IMR-90 (cell line): ENCODE data around the gene RASGRF2. TPM values are rescaled to one million over a fixed set of nuclear protein-coding genes. Genes with fewer than 3 reads are reported as not detected.

Source experiments
- ATAC-seq: fragments of 200-7000 bp; cut with Tn5 transposase; 2 replicates; pipeline ENCODE4 v1.9.1; 2020; ENCODE audit warnings: low read depth, mild to moderate bottlenecking, moderate library complexity
- BruUV-seq: library from RNA; stranded (reverse); fragments of 400-500 nt; replicated peaks from 2 replicates; lab custom pipeline; 2021; lab: Mats Ljungman, UMichigan
- CTCF ChIA-PET: fragments of 300-600 bp; formaldehyde crosslinking; extraction: SDS; loops from one replicate; lab custom pipeline; 2021; ENCODE audit warnings: antibody characterized with exemption; lab: Yijun Ruan, JAX
- POLR2A ChIA-PET: fragments of 300-600 bp; sonication (Branson Sonifier 250); formaldehyde crosslinking; loops from one replicate; lab custom pipeline; 2022; ENCODE audit warnings: antibody characterized with exemption; ENCODE audit not compliant: unreplicated experiment; lab: Charles Lee
- DNase-seq: peaks from one replicate; pipeline ENCODE4 v3.0.0; 2013
- H2AFZ ChIP-seq: replicated peaks from 2 replicates; pipeline ENCODE3; 2013; ENCODE audit warnings: low read length, mild to moderate bottlenecking; ENCODE audit not compliant: poor library complexity
- H2AK5ac ChIP-seq: 2 replicates; pipeline ENCODE4 v1.6.1; 2013; ENCODE audit warnings: low read depth, low read length, inconsistent platforms
- H2AK9ac ChIP-seq: replicated peaks from 2 replicates; pipeline ENCODE3; 2013; ENCODE audit warnings: mild to moderate bottlenecking, low read depth, low read length, moderate library complexity; ENCODE audit not compliant: poor library complexity
- H2BK120ac ChIP-seq: 2 replicates; pipeline ENCODE4 v1.6.1; 2013; ENCODE audit warnings: low read depth, low read length, inconsistent platforms
- H2BK15ac ChIP-seq: 3 replicates; pipeline ENCODE4 v1.6.1; 2013; ENCODE audit warnings: low read depth, low read length, inconsistent platforms
- H2BK20ac ChIP-seq: 2 replicates; pipeline ENCODE4 v1.6.1; 2013; ENCODE audit warnings: low read depth, mild to moderate bottlenecking, inconsistent platforms, low read length, moderate library complexity
- H2BK5ac ChIP-seq: 2 replicates; pipeline ENCODE4 v1.6.1; 2013; ENCODE audit warnings: mild to moderate bottlenecking, low read depth, low read length, inconsistent platforms; ENCODE audit not compliant: poor library complexity, severe bottlenecking
- H3K14ac ChIP-seq: replicated peaks from 2 replicates; pipeline ENCODE4 v1.6.1; 2013; ENCODE audit warnings: low read depth, low read length, inconsistent platforms
- H3K18ac ChIP-seq: 2 replicates; pipeline ENCODE4 v1.6.1; 2013; ENCODE audit warnings: low read depth, low read length, control low read depth
- H3K23ac ChIP-seq: 2 replicates; pipeline ENCODE4 v1.6.1; 2013; ENCODE audit warnings: low read depth, low read length, inconsistent platforms
- H3K27ac ChIP-seq: 2 replicates; pipeline ENCODE4 v1.5.1; 2013; ENCODE audit warnings: mild to moderate bottlenecking, control low read depth, low read length; ENCODE audit not compliant: insufficient read depth
- H3K27me3 ChIP-seq: 2 replicates; pipeline ENCODE4 v1.6.1; 2013; ENCODE audit warnings: low read length; ENCODE audit not compliant: control insufficient read depth, insufficient read depth
- H3K36me3 ChIP-seq: 2 replicates; pipeline ENCODE4 v1.6.1; 2013; ENCODE audit warnings: low read length, mixed read lengths; ENCODE audit not compliant: control insufficient read depth, insufficient read depth
- H3K4ac ChIP-seq: 2 replicates; pipeline ENCODE4 v1.6.1; 2013; ENCODE audit warnings: low read depth, low read length, inconsistent platforms
- H3K4me1 ChIP-seq: 2 replicates; pipeline ENCODE4 v1.6.1; 2013; ENCODE audit warnings: low read length, mixed read lengths; ENCODE audit not compliant: control insufficient read depth, insufficient read depth
- H3K4me2 ChIP-seq: 2 replicates; pipeline ENCODE4 v1.6.1; 2013; ENCODE audit warnings: low read depth, mild to moderate bottlenecking, control low read depth, low read length, moderate library complexity
- H3K4me3 ChIP-seq: 2 replicates; pipeline ENCODE4 v1.5.1; 2013; ENCODE audit warnings: low read depth, mild to moderate bottlenecking, control low read depth, low read length, moderate library complexity; ENCODE audit not compliant: insufficient read depth
- H3K56ac ChIP-seq: 2 replicates; pipeline ENCODE4 v1.6.1; 2013; ENCODE audit warnings: low read length, inconsistent platforms; ENCODE audit not compliant: insufficient read depth; ENCODE audit errors: extremely low read depth
- H3K79me1 ChIP-seq, 2 experiments: 2 replicates each; pipeline ENCODE4 v1.6.1; 2013; ENCODE audit warnings: low read length in 2 of 2, inconsistent platforms in 1 of 2, low read depth in 1 of 2
- H3K9ac ChIP-seq: 2 replicates; pipeline ENCODE4 v1.6.1; 2013; ENCODE audit warnings: low read depth, low read length, control low read depth
- H3K9me1 ChIP-seq: 2 replicates; pipeline ENCODE4 v1.6.1; 2013; ENCODE audit warnings: low read length, inconsistent platforms; ENCODE audit not compliant: insufficient read depth
- H3K9me3 ChIP-seq: 2 replicates; pipeline ENCODE4 v1.6.1; 2013; ENCODE audit warnings: low read length; ENCODE audit not compliant: control insufficient read depth, insufficient read depth
- H4K20me1 ChIP-seq: 2 replicates; pipeline ENCODE4 v1.6.1; 2013; ENCODE audit warnings: low read length, inconsistent platforms; ENCODE audit not compliant: insufficient read depth
- H4K5ac ChIP-seq: 2 replicates; pipeline ENCODE4 v1.6.1; 2013; ENCODE audit warnings: mild to moderate bottlenecking, low read depth, low read length, control low read depth
- H4K8ac ChIP-seq, 2 experiments: 2 replicates each; pipeline ENCODE4 v1.6.1; 2013; ENCODE audit warnings: low read depth in 2 of 2, low read length in 2 of 2, control low read depth in 1 of 2, inconsistent platforms in 1 of 2
- H4K91ac ChIP-seq: 2 replicates; pipeline ENCODE4 v1.6.1; 2013; ENCODE audit warnings: low read depth, low read length, inconsistent platforms; ENCODE audit not compliant: insufficient read depth
- CEBPB ChIP-seq: IDR thresholded peaks from 2 replicates; pipeline ENCODE4 v1.6.1; 2012; ENCODE audit warnings: low read depth, low read length, improper control_type of control experiment
- CHD1 ChIP-seq: IDR thresholded peaks from 2 replicates; pipeline ENCODE4 v1.6.1; 2012; ENCODE audit warnings: low read depth, low read length, improper control_type of control experiment
- FOS ChIP-seq: fragments of 150-350 bp; IDR thresholded peaks from 2 replicates; pipeline ENCODE4 v1.6.1; 2016; ENCODE audit warnings: low read depth, low read length
- MAFK ChIP-seq: IDR thresholded peaks from 2 replicates; pipeline ENCODE4 v1.6.1; 2012; ENCODE audit warnings: low read depth, low read length, improper control_type of control experiment
- MAZ ChIP-seq: IDR thresholded peaks from 2 replicates; pipeline ENCODE4 v1.6.1; 2012; ENCODE audit warnings: low read depth, mild to moderate bottlenecking, low read length, improper control_type of control experiment, moderate library complexity, borderline replicate concordance
- MXI1 ChIP-seq: IDR thresholded peaks from 2 replicates; pipeline ENCODE4 v1.6.1; 2012; ENCODE audit warnings: low read depth, mild to moderate bottlenecking, low read length, moderate library complexity, borderline replicate concordance
- NFE2L2 ChIP-seq: fragments of 150-350 bp; IDR thresholded peaks from 2 replicates; pipeline ENCODE4 v1.6.1; 2016; ENCODE audit warnings: low read depth, mild to moderate bottlenecking, low read length
- POLR2A ChIP-seq: IDR thresholded peaks from 2 replicates; pipeline ENCODE4 v1.6.1; 2012; ENCODE audit warnings: mild to moderate bottlenecking, low read depth, low read length
- RAD21 ChIP-seq: IDR thresholded peaks from 2 replicates; pipeline ENCODE4 v1.6.1; 2012; ENCODE audit warnings: low read length, improper control_type of control experiment
- RFX5 ChIP-seq: IDR thresholded peaks from 2 replicates; pipeline ENCODE4 v1.8.0; 2012; ENCODE audit warnings: low read depth, mild to moderate bottlenecking, low read length, moderate library complexity
- SMC3 ChIP-seq: fragments of 150-350 bp; IDR thresholded peaks from 2 replicates; pipeline ENCODE4 v1.6.1; 2016; ENCODE audit warnings: low read depth, mild to moderate bottlenecking, antibody characterized with exemption, low read length, moderate library complexity
- WGBS, 2 experiments: methylation state at CpG; one replicate each; pipeline versions ENCODE4 v1.1.5 to v1.1.7; 2013; ENCODE audit warnings: missing lambda C conversion rate in 2 of 2; ENCODE audit not compliant: insufficient read length in 1 of 2; ENCODE audit errors: extremely low coverage in 2 of 2; 5-methylcytosine and 5-hydroxymethylcytosine counted together
- dilution Hi-C: fragments of 300-500 bp; cut with HindIII; formaldehyde crosslinking; loops from one replicate; pipeline ENCODE4 v1.14.3; 2018; ENCODE audit warnings: low sequenced_read_pairs; ENCODE audit not compliant: unreplicated experiment
- in situ Hi-C: fragments of 300-500 bp; cut with MboI; formaldehyde crosslinking; loops from 3 replicates; pipeline ENCODE4 v1.14.3; 2019; ENCODE audit warnings: low sequenced_read_pairs, inconsistent platforms, mixed read lengths
- intact Hi-C: fragments of 100-400 bp; cut with micrococcal nuclease; formaldehyde crosslinking; loops from 2 replicates; pipeline ENCODE4 v1.10.0; 2022
- polyA plus RNA-seq, 3 experiments: library from polyadenylated mRNA; depleted of rRNA; stranded (reverse); fragments of >200 nt; gene quantifications; 2 replicates each; pipeline ENCODE4 v1.2.3, GENCODE V29; 2012; ENCODE audit warnings: low replicate concordance in 1 of 3
- total RNA-seq: library from RNA; depleted of rRNA; stranded (reverse); fragments of >200 nt; gene quantifications from 2 replicates; pipeline ENCODE4 v1.2.3, GENCODE V29; 2012
- TF ChIP-seq, protein P1 (sequence below): fragments of 150-350 bp; IDR thresholded peaks from 2 replicates; pipeline ENCODE4 v1.6.1; 2016; ENCODE audit warnings: low read depth, mild to moderate bottlenecking, low read length, moderate library complexity, borderline replicate concordance
- TF ChIP-seq, protein P2 (sequence below): conservative IDR thresholded peaks from 2 replicates; pipeline ENCODE4 v1.5.1; 2012; ENCODE audit warnings: mild to moderate bottlenecking, low read depth, low read length, improper control_type of control experiment
- TF ChIP-seq, protein P3 (sequence below): fragments of 150-350 bp; IDR thresholded peaks from 2 replicates; pipeline ENCODE4 v1.6.1; 2017; ENCODE audit warnings: mild to moderate bottlenecking, antibody characterized with exemption, low read length, low read depth

Gene RASGRF2
- total and polyA plus RNA-seq, 2 of the 4 experiments (the other 2 are of a cell fraction): 2.9 to 5.0 TPM

DNA sequence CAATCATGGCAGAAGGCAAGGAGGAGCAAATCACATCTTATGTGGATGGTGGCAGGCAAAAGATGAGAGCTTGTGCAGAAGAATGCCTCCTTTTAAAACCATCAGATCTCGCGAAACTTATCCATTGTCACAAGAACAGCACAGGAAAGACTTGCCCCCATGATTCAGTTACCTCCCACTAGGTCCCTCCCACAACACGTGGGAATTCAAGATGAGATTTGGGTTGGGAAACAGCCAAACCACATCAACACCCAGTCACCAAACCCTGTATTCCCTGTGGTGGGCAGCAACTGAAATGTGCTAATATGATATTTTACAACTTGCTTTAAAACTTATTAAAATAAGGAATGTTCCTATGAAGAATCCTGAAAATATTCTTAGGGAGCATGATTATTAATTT lies 54.2 kb downstream of the RASGRF2 start:
- Histone ChIP-seq H3K9me1 (peaks cover 11% of the 10 kb centered on the region), H3K4me2 (no peak overlapping the region), H3K56ac (no peak overlapping the region), H3K4ac (no peak overlapping the region), H3K4me3 (no peak overlapping the region), H3K14ac (0 out of 2 replicates have a peak overlapping the region, but pooled peaks have one; percentile 17), H3K23ac (no peak overlapping the region), H3K9ac (no peak overlapping the region), H3K4me1 (peaks cover 13% of the 10 kb centered on the region), H3K9me3 (no peaks in the 10 kb centered on the region), H4K5ac (no peak overlapping the region), H4K91ac (no peak overlapping the region), H2BK5ac (no peak overlapping the region), H3K79me1 (peaks cover 14 to 59% of the 10 kb centered on the region in 2 experiments), H2AFZ (no peak overlapping the region), H2AK9ac (no peak overlapping the region), H2BK15ac (no peak overlapping the region), H3K27ac (no peak overlapping the region), H3K36me3 (no peaks in the 10 kb centered on the region), H4K20me1 (no peaks in the 10 kb centered on the region), H4K8ac (no peak overlapping the region), H2BK20ac (no peak overlapping the region), H2AK5ac (no peak overlapping the region; the same call in 1 of the 2 replicates), H3K27me3 (no peaks in the 10 kb centered on the region), H3K18ac (no peak overlapping the region), H2BK120ac (peak overlapping the region; percentile 13; the same call in 1 of the 2 replicates)
- ChIA-PET CTCF (no interaction called here), POLR2A (no interaction called here)
- in situ Hi-C loops (no loop called here), dilution Hi-C loops (no loop called here), intact Hi-C loops (loop anchor here (5.0 kb wide), 1 partner anchor 37 kb away; no protein-coding TSS in a partner anchor)
- ATAC-seq (no peak), DNase-seq (no peak)
- no TSS peak for BruUV-seq
- no CpG with 5 or more reads among the region's 3 CpGs for WGBS, 2 experiments
- TF ChIP-seq NFE2L2: no peak
- no peak for TF ChIP-seq FOS
- no peak for TF ChIP-seq CEBPB
- no peak for TF ChIP-seq SMC3
- TF ChIP-seq RFX5: no peak
- TF ChIP-seq RAD21: no peak
- TF ChIP-seq POLR2A: no peak
- TF ChIP-seq, protein P1, sequence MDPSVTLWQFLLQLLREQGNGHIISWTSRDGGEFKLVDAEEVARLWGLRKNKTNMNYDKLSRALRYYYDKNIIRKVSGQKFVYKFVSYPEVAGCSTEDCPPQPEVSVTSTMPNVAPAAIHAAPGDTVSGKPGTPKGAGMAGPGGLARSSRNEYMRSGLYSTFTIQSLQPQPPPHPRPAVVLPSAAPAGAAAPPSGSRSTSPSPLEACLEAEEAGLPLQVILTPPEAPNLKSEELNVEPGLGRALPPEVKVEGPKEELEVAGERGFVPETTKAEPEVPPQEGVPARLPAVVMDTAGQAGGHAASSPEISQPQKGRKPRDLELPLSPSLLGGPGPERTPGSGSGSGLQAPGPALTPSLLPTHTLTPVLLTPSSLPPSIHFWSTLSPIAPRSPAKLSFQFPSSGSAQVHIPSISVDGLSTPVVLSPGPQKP: no peak
- TF ChIP-seq MAFK: no peak
- TF ChIP-seq, protein P2, sequence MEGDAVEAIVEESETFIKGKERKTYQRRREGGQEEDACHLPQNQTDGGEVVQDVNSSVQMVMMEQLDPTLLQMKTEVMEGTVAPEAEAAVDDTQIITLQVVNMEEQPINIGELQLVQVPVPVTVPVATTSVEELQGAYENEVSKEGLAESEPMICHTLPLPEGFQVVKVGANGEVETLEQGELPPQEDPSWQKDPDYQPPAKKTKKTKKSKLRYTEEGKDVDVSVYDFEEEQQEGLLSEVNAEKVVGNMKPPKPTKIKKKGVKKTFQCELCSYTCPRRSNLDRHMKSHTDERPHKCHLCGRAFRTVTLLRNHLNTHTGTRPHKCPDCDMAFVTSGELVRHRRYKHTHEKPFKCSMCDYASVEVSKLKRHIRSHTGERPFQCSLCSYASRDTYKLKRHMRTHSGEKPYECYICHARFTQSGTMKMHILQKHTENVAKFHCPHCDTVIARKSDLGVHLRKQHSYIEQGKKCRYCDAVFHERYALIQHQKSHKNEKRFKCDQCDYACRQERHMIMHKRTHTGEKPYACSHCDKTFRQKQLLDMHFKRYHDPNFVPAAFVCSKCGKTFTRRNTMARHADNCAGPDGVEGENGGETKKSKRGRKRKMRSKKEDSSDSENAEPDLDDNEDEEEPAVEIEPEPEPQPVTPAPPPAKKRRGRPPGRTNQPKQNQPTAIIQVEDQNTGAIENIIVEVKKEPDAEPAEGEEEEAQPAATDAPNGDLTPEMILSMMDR: no peak
- TF ChIP-seq, protein P3, sequence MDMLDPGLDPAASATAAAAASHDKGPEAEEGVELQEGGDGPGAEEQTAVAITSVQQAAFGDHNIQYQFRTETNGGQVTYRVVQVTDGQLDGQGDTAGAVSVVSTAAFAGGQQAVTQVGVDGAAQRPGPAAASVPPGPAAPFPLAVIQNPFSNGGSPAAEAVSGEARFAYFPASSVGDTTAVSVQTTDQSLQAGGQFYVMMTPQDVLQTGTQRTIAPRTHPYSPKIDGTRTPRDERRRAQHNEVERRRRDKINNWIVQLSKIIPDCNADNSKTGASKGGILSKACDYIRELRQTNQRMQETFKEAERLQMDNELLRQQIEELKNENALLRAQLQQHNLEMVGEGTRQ: no peak
- no peak for TF ChIP-seq CHD1
- TF ChIP-seq MAZ: no peak
- TF ChIP-seq MXI1: no peak
